H7 (cell line): ENCODE results near the gene BTG1. TPM values are rescaled to one million over a fixed set of nuclear protein-coding genes. Genes with fewer than 3 reads are reported as not detected.
A peak's percentile ranks its signal among the peaks of the same experiment; 100 is the strongest.

Experiments used
- DNase-seq: peaks from one replicate; pipeline ENCODE4 v3.0.0; 2012
- H3K27me3 ChIP-seq: 2 replicates; pipeline ENCODE4 v1.6.0; 2011; ENCODE audit warnings: mild to moderate bottlenecking, low read length; ENCODE audit not compliant: control insufficient read depth, insufficient read depth
- H3K36me3 ChIP-seq: replicated peaks from 2 replicates; pipeline ENCODE4 v1.5.1; 2011; ENCODE audit warnings: low read length; ENCODE audit not compliant: control insufficient read depth, insufficient read depth
- H3K4me3 ChIP-seq: 2 replicates; pipeline ENCODE4 v1.5.1; 2011; ENCODE audit warnings: low read depth, mild to moderate bottlenecking, control low read depth, low read length, moderate library complexity; ENCODE audit not compliant: insufficient read depth
- total RNA-seq: library from RNA; depleted of rRNA; stranded (reverse); fragments of >200 nt; shearing (Covaris generic); gene quantifications from 2 replicates; pipeline ENCODE4 v1.2.3, GENCODE V29; 2014; rRNA removed

Gene BTG1
- 4.6 and 5.1 TPM in 2 replicates for total RNA-seq

- H3K36me3 ChIP-seq, result peaks cover 8% of the 10 kb centered on the region
- peak within 1 kb of the TSS; percentile 96 for H3K4me3 ChIP-seq
- peak; percentile 94 for DNase-seq
- H3K27me3 ChIP-seq, result no peaks in the 10 kb centered on the region
These were observed at the start of gene BTG1 for GRCh38 chr12:92145731-92146496. BTG1 (minus strand) TSS chr12:92145846; CDS start chr12:92145535, 311 bp downstream.

- Histone ChIP-seq H3K4me3 (no peak overlapping the region), H3K36me3 (no peaks in the 10 kb centered on the region)
- no peak for DNase-seq
These were observed 48.9 kb upstream of the BTG1 start for GRCh38 chr12:92194561-92194960.

GRCh38 chr12:92193846-92194245, 48.2 kb upstream of the BTG1 start:
- Histone ChIP-seq H3K4me3 (no peak overlapping the region), H3K27me3 (no peaks in the 10 kb centered on the region), H3K36me3 (no peaks in the 10 kb centered on the region)
- no peak for DNase-seq

More at GRCh38 chr12:92194561-92194960, 48.9 kb upstream of the BTG1 start:
- no peaks in the 10 kb centered on the region for H3K27me3 ChIP-seq

- no peaks in the 10 kb centered on the region for H3K27me3 ChIP-seq
- no peaks in the 10 kb centered on the region for H3K36me3 ChIP-seq
- no peak for DNase-seq
- H3K4me3 ChIP-seq, result no peak overlapping the region
These were observed 47.4 kb upstream of the BTG1 start for GRCh38 chr12:92193063-92193462.

- no peaks in the 10 kb centered on the region for H3K27me3 ChIP-seq
- no peak for DNase-seq
- no peaks in the 10 kb centered on the region for H3K36me3 ChIP-seq
- no peak overlapping the region for H3K4me3 ChIP-seq
These were observed 46.7 kb upstream of the BTG1 start for GRCh38 chr12:92192360-92192759.

GRCh38 chr12:92191061-92191460, 45.4 kb upstream of the BTG1 start:
- no peaks in the 10 kb centered on the region for H3K36me3 ChIP-seq
- no peak overlapping the region for H3K4me3 ChIP-seq
- DNase-seq, result no peak
- no peaks in the 10 kb centered on the region for H3K27me3 ChIP-seq

GRCh38 chr12:92188517-92189188, 43.0 kb upstream of the BTG1 start:
- DNase-seq, result no peak
- no peaks in the 10 kb centered on the region for H3K27me3 ChIP-seq
- no peaks in the 10 kb centered on the region for H3K36me3 ChIP-seq
- no peak overlapping the region for H3K4me3 ChIP-seq

- Histone ChIP-seq H3K4me3 (no peak overlapping the region), H3K36me3 (no peaks in the 10 kb centered on the region), H3K27me3 (no peaks in the 10 kb centered on the region)
These were observed 40.4 kb upstream of the BTG1 start for GRCh38 chr12:92186038-92186470.

GRCh38 chr12:92185052-92185451, 39.4 kb upstream of the BTG1 start:
- Histone ChIP-seq H3K27me3 (no peaks in the 10 kb centered on the region), H3K4me3 (no peak overlapping the region), H3K36me3 (no peaks in the 10 kb centered on the region)
- DNase-seq, result no peak

More at GRCh38 chr12:92186038-92186470, 40.4 kb upstream of the BTG1 start:
- DNase-seq, result no peak

GRCh38 chr12:92183575-92183974, 37.9 kb upstream of the BTG1 start:
- Histone ChIP-seq H3K4me3 (no peak overlapping the region), H3K36me3 (no peaks in the 10 kb centered on the region), H3K27me3 (no peaks in the 10 kb centered on the region)
- DNase-seq, result no peak

- Histone ChIP-seq H3K36me3 (no peaks in the 10 kb centered on the region), H3K4me3 (no peak overlapping the region), H3K27me3 (no peaks in the 10 kb centered on the region)
- no peak for DNase-seq
These were observed 32.7 kb upstream of the BTG1 start for GRCh38 chr12:92178340-92178739.

GRCh38 chr12:92176646-92177045, 31.0 kb upstream of the BTG1 start:
- no peak overlapping the region for H3K4me3 ChIP-seq
- H3K27me3 ChIP-seq, result no peaks in the 10 kb centered on the region
- no peaks in the 10 kb centered on the region for H3K36me3 ChIP-seq
- DNase-seq, result no peak

GRCh38 chr12:92175961-92176360, 30.3 kb upstream of the BTG1 start:
- no peak for DNase-seq
- Histone ChIP-seq H3K4me3 (no peak overlapping the region), H3K36me3 (no peaks in the 10 kb centered on the region), H3K27me3 (no peaks in the 10 kb centered on the region)

GRCh38 chr12:92170050-92170449, 24.4 kb upstream of the BTG1 start:
- H3K4me3 ChIP-seq, result no peak overlapping the region
- H3K36me3 ChIP-seq, result no peaks in the 10 kb centered on the region
- H3K27me3 ChIP-seq, result no peaks in the 10 kb centered on the region
- no peak for DNase-seq

GRCh38 chr12:92167075-92167474, 21.4 kb upstream of the BTG1 start:
- DNase-seq, result no peak
- Histone ChIP-seq H3K4me3 (no peak overlapping the region), H3K27me3 (no peaks in the 10 kb centered on the region), H3K36me3 (no peaks in the 10 kb centered on the region)
